Breast epithelium (tissue), 3 donors: ENCODE data around the gene WFIKKN1.

Source experiments
- POLR2A ChIP-seq: fragments of 450-650 bp; IDR thresholded peaks from one replicate; pipeline ENCODE4 v1.6.1; 2016; ENCODE audit warnings: antibody characterized with exemption, mild to moderate bottlenecking, moderate library complexity
- POLR2AphosphoS5 ChIP-seq, 3 donors: sonication (generic); formaldehyde crosslinking; IDR thresholded peaks; one replicate each; pipeline ENCODE4 v1.6.1; 2017; ENCODE audit warnings: antibody characterized with exemption in 3 of 3
- TF ChIP-seq, protein P1 (sequence below), 3 donors: fragments of 450-650 bp; IDR thresholded peaks; one replicate each; pipeline ENCODE4 v1.5.1; 2016 to 2017; ENCODE audit warnings: antibody characterized with exemption in 3 of 3, mild to moderate bottlenecking in 3 of 3, moderate library complexity in 3 of 3

DNA sequence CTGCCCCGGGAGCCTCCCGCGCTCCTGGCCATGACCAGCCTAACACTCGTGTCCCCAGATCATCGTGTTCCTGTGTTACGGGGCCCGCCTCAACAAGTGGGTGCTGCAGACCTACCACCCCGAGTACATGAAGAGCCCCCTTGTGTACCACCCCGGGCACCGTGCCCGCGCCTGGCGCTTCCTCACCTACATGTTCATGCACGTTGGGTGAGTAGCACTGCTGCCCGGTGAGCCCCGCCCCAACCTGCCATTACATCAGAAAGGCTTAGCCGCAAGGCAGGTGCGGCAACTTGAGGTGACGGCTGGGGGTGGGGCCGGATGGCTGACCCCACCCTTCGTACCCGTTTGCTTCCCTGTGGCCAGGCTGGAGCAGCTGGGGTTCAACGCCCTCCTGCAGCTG lies 46.1 kb downstream of the WFIKKN1 start:
- TF ChIP-seq, protein P1, sequence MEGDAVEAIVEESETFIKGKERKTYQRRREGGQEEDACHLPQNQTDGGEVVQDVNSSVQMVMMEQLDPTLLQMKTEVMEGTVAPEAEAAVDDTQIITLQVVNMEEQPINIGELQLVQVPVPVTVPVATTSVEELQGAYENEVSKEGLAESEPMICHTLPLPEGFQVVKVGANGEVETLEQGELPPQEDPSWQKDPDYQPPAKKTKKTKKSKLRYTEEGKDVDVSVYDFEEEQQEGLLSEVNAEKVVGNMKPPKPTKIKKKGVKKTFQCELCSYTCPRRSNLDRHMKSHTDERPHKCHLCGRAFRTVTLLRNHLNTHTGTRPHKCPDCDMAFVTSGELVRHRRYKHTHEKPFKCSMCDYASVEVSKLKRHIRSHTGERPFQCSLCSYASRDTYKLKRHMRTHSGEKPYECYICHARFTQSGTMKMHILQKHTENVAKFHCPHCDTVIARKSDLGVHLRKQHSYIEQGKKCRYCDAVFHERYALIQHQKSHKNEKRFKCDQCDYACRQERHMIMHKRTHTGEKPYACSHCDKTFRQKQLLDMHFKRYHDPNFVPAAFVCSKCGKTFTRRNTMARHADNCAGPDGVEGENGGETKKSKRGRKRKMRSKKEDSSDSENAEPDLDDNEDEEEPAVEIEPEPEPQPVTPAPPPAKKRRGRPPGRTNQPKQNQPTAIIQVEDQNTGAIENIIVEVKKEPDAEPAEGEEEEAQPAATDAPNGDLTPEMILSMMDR (IDR thresholded peaks at IDR 0.05) = no peak
- TF ChIP-seq POLR2AphosphoS5 (IDR thresholded peaks at IDR 0.05) = no peak
- no peak for TF ChIP-seq POLR2A
